DMS153 (cell line): ENCODE results near the gene SH3BP4.
"Not testable (repeated sequence)": the region's sequence is repeated elsewhere in the genome, so short reads cannot be mapped to it uniquely, and the experiment has no call there.

ENCODE experiments used
- DNase-seq: peaks from one replicate; lab custom pipeline; 2025; lab: John Stamatoyannopoulos, UW

SH3BP4 gene

GRCh38 chr2:235020141-235020540, 68.3 kb downstream of the SH3BP4 start:
- not testable (repeated sequence) for DNase-seq

DNA sequence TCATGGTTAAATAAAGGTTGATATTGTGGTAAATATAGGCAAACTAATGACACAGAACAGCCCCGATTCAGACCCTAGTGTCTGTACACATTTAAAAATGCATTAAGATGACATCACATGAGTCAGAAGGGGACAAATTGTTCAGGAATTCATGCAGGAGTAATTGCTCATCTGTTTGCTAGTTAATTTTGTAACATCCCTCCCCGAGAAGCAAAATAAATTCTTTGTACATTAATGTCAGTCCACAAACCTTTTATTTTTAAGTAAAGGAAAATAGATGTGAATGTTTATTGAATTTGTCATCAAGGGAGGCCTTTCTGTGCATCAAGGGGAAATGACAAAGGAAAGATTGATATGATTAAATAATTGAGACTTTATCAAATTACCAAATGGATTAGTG, 69.9 kb downstream of the SH3BP4 start:
- no peak for DNase-seq

GRCh38 chr2:235024191-235024860, 72.5 kb downstream of the SH3BP4 start:
- DNase-seq, result no peak

DNA sequence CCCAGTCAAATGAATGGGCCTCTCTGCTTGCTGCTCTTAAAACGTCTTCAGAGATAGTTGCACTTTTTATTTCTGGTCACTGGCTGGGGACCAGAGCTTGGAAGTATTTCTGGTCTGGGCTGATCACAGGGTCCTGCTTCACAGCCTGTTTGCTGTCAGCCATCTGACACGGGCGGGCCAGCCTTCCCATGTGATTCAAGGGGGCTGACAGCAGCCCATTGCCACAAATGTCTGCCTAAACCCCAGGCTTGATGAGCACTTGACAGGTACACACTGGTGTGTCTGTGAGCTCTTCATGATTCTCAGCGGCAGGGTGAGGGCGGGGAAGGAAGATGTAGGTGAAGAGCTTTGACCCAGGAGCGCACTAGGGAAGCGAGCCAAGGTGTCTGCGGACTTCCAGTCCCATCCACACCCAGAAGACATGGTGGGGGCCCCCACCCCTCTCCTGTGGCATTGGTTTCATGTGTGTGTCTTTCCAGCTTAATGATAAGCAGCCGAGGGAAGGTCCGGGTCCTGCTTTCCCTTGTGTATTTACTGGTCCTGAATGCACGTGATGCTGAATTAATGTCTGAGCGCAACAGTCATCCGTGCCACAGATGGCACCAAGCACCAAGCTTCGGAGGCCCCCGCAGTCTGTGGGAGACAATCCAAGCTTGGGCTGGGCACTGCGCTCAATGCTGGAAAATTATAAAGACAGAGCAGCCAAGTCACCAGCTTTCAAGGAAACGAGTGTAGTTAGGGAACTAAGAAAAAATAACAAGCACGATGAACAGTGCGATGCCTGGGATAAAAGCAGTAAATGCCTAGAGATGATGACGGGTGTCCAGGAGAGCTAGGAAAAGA, 73.3 kb downstream of the SH3BP4 start:
- DNase-seq, result no peak

DNA sequence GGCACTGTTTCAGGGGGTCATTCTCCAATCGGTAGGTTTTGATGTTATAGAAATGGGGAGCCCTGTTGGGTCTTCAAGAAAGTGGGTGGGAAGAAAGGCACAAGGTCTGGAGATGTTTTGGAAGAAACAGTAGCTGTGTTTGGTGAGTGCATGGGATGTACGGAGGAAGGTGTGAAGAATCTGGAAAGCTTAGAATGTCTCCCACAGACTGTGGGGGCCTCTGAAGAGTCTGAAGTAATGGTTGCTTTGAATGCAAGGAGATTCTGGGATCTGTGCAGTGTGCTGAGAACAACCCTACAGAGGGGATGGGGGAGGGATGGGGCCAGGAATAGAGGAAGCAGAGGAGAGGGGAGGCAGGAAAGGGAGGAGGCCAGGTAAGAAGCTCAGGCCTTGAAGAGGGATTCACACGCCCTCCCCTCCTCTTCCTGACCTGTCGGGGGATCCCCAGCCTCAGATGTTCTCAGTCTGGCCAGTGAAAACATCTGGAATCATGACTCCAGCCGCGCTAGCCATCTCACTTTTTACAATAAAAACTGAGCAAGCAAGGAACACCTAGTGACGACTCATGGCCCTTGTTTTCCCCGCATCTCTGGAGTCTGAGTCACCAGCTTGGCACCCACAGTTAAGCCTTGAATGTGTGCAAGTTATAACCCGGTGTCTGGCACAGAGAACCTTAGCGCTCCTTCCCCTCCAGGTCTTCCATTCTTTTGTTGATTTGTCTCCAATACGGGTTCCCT, 74.2 kb downstream of the SH3BP4 start:
- no peak for DNase-seq

DNA sequence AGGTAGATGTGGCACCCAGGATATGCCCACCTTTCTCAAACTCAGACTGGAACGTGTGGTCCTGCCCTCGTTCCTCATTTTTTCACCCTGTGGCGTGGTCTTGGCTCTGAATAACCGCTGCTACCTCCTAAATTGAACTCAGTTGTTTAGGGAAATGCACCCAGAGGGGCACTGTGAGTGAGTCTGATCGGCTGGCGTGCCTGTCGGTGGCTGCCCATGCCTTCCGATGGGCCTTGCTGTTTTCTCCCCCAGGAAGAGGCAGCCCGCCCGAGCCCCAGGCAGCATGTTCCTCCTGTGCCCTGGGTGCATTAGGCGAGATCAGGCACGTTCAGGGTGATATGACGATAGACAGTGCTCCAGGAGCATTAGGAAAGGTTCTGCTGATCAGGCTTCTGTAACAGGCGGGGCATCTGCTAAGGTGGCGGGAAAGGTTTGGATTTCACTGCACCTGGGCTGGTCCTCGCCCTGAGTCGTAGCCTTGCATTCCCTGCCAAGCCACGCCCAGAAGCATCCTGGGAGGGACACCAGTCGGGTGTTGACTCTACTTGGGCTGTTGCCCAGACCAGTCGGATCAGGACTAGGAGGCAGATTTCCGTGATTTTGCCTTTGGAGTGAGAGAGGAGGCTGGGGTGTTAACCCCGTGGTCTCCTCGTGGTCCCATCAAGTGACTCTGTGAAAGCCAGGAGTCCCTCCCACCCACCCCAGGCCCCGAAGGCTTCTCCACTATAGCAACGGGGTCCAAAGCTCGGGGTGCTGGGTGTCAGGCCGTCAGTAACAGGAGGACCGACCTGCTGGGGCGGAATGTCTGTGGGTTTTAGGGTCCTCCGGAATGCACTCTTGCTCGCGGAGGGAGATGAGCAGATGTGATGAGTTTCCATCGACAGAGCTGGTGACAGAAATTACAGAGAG, 75.1 kb downstream of the SH3BP4 start:
- peak; percentile 96 for DNase-seq

GRCh38 chr2:235027558-235028214, 75.9 kb downstream of the SH3BP4 start:
- no peak for DNase-seq

GRCh38 chr2:235028646-235029045, 76.8 kb downstream of the SH3BP4 start:
- DNase-seq, result no peak

GRCh38 chr2:235029054-235029453, 77.2 kb downstream of the SH3BP4 start:
- no peak for DNase-seq

DNA sequence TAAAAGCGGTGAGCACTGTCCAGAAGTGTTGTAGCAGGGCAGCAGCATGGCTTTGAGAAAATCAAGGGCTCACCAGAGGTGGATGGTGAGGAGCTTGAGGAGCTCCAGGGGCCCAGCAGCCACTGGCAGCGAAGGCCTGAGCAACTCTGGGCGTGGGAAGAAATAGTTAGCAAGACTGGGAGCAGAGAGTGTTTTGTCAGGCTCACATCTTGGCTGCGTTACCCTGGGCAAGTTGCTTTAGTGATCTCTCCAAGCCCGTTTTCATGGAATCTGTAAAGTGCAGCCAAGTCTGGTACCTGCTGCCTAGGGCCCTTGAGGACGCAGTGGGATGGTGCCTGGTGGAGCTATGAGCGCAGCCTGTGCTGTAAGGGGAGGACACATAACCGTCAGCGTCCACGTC, 78.3 kb downstream of the SH3BP4 start:
- DNase-seq, result no peak

- DNase-seq, result no peak
These were observed 79.1 kb downstream of the SH3BP4 start for GRCh38 chr2:235030936-235031335.

GRCh38 chr2:235031686-235032373, 80.0 kb downstream of the SH3BP4 start:
- no peak for DNase-seq

- DNase-seq, result no peak
These were observed 80.6 kb downstream of the SH3BP4 start for GRCh38 chr2:235032466-235032865.

DNA sequence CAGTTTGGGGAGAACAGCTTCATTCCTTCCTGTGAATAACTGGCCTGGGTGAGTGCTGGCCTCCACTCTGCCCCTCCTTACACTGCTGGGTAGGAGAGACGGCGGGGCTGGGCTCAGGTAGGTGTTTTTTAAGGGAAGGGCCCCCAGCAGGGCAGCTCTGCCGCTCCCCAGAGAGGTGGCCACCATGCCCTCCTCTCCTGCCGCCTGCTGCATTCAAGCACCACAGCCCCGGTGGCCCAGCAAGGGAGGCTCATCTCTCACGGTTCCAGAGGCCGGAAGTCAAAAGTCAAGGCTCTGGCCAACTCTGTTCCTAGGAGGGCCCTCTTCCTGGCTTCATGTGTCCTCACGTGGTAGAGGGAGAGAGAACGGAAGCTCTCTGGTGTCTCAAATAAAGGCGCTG, 81.1 kb downstream of the SH3BP4 start:
- no peak for DNase-seq

- DNase-seq, result no peak
These were observed 82.7 kb downstream of the SH3BP4 start for GRCh38 chr2:235034265-235035118.

DNA sequence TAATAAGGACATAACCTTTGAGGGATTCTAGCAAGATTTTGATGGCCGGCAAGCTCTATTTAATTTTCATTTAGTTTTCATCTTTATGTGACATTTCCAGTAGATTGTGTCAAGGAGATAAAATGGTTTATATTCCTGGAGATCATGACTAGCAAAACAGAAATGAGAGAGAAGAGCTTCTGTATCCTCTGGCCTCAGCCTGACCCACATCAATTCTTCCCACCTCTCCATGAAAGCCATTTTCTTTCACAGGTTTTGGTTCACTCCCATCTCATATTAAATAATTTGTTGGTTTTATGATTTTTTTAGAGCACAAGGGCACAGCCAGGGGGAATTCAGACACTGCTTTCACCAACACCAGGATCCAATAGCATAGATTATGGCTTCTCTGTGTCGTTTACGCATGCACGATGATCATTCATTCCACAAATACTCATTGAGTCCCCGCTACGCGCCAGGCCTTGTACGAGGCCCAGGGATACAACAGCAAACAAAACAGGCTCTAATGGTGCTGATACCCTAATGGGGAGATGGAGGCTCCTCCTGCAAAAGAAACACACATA, 85.9 kb downstream of the SH3BP4 start:
- no peak for DNase-seq

DNA sequence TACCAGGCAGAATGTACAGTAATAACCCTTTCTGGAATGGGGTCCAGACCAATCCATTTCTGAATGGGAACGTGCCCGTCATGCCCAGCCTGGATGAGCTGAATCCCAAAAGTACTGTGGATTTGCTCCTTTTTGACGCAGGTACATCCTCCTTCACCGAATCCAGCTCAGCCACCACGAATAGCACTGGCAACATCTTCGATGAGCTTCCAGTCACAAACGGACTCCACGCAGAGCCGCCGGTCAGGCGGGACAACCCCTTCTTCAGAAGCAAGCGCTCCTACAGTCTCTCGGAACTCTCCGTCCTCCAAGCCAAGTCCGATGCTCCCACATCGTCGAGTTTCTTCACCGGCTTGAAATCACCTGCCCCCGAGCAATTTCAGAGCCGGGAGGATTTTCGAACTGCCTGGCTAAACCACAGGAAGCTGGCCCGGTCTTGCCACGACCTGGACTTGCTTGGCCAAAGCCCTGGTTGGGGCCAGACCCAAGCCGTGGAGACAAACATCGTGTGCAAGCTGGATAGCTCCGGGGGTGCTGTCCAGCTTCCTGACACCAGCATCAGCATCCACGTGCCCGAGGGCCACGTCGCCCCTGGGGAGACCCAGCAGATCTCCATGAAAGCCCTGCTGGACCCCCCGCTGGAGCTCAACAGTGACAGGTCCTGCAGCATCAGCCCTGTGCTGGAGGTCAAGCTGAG, 89.6 kb downstream of the SH3BP4 start:
- no peak for DNase-seq

DNA sequence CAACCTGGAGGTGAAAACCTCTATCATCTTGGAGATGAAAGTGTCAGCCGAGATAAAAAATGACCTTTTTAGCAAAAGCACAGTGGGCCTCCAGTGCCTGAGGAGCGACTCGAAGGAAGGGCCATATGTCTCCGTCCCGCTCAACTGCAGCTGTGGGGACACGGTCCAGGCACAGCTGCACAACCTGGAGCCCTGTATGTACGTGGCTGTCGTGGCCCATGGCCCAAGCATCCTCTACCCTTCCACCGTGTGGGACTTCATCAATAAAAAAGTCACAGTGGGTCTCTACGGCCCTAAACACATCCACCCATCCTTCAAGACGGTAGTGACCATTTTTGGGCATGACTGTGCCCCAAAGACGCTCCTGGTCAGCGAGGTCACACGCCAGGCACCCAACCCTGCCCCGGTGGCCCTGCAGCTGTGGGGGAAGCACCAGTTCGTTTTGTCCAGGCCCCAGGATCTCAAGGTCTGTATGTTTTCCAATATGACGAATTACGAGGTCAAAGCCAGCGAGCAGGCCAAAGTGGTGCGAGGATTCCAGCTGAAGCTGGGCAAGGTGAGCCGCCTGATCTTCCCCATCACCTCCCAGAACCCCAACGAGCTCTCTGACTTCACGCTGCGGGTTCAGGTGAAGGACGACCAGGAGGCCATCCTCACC, 90.2 kb downstream of the SH3BP4 start:
- DNase-seq, result no peak
